Stimulated activated CD4-positive, alpha-beta T cell treated with anti-CD3 and anti-CD28 coated beads, Interleukin-4, amount 100 ng/mL, for 24 hours (primary cell): ENCODE data around the gene C8G.
A peak's percentile ranks its signal among the peaks of the same experiment; 100 is the strongest.

Source experiments
- DNase-seq: peaks from one replicate; pipeline ENCODE4 v3.0.0-alpha.2; 2020

Gene C8G

DNA sequence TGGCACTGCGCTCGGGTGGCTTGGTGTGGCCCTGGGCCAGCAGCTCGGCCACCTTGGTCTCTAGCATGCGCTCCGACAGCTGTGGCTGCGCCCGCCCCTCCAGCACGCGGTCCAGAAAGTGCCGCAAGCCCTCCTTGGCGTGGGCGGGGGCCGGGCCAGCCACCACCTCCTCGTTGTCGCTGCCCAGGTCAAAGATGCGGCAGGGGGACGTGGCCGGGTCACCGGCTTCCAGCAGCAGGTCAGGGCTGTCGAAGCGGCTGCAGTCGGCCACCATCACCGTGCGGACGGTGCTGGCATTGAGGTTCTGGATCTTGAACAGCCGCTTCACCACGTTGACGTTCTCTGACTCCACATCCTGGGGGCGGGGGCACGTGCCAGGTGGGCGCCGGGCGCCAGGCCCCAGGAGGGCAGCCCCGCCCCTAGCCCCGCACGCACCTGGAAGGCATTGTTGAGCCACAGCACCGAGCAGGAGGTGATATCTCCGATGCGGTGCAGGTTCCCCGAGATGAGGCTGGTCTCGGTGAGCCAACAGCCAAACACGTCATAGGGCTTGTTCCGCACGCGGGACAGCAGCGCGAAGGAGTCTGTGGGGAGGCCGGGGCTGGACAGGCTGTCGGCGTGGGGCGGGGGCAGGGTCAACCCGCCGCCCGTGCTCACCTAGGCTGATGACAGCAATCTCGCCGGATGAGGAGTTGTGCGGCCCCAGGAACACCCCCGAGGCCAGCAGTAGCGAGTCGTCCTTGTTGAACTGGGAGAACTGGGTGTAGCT, 2.7 kb upstream of the C8G start:
- no peak for DNase-seq

- DNase-seq = no peak
Measured at GRCh38 chr9:136942881-136943230, 2.2 kb upstream of the C8G start.

DNA sequence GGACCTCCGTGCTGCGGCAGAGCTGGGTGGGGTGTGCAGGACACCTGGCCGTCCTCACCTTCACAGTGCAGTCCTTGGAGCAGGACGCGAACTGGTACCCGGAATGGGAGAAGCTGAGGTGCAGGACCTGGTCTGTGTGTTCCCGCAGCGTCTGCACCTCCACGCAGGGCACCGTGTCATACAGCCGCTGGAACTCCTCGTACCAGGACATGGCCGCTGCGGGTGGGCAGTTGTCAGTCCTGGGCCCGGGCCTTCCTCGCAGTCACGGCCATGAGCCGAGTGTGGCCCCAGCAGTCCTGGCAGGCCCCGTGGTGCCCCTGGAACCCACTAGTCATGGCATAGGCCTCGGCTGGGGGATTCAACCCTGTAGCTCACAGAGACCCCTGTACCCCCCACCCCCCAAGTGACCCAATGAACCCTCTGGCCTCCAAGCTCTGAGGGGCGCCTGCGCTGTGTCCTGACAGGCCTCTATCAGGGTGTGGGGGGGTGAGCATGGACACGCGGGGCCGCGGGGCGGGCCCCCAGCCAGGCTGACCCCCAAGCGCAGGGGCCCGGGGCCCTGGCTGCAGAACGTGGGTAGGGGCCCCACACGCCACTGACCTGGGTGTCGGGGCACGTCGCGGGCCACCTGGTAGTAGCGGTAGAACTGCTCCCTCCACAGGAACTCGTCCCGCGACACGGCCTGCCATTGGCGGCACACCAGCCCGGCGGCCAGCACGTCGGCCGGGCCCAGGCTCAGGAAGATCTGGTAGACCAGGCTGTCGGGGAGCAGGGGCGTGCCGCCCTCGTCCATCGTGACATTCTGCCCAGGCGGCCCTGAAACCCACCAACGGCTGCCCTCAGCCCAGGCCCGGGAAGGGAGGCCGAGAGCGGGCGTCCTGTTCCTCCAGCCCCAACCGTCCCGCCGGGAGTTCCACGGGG, 1.5 kb upstream of the C8G start:
- peak; percentile 35 for DNase-seq

DNA sequence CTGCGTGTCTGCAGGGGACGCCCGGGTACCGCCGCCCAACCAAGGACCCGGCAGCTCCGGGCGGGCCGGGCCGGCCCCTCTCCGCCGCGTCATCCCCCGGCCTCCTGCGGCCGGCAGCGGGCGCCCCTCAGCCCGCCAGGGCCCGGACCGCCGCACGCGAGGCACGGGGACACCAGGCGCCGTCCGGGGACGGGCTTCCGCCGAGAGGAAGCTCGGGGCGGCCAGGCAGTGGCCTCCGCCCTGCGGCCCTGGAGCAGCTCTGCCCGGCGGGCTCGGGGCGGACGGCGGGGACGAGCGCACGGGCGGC, 878 bp upstream of the C8G start:
- no peak for DNase-seq

DNA sequence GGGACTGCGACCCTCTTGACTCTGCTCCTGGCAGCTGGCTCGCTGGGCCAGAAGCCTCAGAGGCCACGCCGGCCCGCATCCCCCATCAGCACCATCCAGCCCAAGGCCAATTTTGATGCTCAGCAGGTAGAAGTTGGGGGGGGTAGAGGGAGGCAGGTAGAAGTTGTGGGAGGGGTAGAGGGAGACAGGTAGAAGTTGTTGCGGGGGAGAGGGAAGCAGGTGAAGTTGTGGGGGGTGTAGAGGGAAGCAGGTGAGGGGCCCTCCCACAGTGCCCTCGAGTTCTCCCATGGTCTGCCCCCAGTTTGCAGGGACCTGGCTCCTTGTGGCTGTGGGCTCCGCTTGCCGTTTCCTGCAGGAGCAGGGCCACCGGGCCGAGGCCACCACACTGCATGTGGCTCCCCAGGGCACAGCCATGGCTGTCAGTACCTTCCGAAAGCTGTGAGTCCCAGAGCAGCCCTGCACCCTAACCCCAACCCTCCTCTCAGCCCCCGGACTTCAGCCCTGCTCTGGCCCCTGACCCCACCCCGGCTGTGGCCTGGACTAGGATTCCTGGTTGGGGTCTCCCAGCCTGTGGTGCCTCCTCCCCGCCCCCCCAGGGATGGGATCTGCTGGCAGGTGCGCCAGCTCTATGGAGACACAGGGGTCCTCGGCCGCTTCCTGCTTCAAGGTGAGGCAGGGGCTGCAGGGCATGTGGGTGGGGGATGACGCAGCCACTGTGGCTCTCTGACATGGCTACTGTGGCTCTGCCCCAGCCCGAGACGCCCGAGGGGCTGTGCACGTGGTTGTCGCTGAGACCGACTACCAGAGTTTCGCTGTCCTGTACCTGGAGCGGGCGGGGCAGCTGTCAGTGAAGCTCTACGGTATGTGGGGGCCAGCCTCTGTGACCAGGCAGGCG, 537 bp downstream of the C8G start:
- DNase-seq = no peak

GRCh38 chr9:136946228-136947027, 1.4 kb downstream of the C8G start:
- no peak for DNase-seq

DNA sequence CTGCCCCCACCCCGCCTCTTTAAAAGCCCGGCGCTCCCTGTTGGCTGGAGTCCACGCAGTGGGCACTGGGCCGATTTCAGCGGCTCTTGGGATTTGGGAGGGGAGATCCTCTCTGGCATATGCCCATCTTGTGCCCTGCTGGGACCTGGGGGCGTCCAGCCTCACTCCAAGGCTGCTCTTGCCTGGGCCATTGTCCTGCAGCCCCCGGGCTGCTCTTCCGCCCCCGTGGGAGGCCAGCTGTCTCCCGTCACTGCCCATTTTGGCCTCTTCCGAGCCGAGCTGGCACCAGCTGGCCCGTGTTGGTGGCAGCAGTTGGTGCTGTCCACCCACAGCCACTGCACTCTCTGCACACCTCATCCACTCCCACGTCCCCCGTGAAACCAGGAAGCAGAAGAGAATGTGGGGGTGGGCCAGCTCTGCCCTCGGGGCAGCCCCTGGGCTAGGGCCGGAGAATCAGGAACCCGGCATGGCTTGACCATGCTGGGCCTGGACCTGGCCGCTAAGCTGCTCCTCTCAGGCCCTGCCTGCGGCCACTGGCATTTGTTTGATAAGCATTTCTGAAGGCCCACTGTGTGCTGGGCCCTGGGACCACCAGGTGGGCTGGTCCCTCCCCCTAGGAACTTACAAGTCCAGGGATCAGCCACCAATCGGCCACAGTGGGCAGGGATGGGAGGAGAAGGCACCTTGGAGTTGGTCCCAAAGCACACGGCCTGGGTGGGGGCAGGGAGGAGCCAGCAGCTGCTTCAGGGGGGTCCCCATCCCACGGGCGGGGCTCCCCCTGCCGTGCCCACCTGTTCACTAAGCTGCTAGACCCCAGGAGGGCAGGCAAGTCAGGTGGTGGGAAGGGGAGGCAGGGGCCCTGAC, 2.2 kb downstream of the C8G start:
- no peak for DNase-seq

DNA sequence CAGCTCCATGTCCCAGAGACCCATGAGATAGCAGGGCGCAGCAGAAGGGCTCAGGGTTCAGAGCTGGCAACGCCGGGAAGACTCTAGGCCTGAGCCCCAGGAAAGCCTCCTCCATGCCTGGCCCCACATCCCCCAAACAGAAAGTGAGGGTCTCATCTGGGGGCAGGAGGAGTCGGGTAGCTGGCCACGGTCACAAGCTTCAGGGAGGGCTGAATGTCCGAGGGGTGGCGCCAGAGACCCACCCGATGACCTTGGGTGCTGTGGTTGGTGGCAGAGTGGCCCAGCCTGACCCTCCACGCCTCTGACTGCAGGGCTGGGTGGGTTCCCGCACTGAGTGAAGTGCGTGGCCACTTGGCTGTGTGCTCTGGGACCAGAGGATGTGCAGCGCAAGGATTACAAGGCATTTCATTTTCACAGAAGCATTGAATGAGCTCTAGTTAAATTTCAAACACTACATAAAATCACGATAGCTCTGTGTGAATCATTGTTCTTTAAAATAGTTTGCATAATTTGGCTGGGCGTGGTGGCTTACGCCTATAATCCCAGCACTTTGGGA, 3.0 kb downstream of the C8G start:
- no peak for DNase-seq

DNA sequence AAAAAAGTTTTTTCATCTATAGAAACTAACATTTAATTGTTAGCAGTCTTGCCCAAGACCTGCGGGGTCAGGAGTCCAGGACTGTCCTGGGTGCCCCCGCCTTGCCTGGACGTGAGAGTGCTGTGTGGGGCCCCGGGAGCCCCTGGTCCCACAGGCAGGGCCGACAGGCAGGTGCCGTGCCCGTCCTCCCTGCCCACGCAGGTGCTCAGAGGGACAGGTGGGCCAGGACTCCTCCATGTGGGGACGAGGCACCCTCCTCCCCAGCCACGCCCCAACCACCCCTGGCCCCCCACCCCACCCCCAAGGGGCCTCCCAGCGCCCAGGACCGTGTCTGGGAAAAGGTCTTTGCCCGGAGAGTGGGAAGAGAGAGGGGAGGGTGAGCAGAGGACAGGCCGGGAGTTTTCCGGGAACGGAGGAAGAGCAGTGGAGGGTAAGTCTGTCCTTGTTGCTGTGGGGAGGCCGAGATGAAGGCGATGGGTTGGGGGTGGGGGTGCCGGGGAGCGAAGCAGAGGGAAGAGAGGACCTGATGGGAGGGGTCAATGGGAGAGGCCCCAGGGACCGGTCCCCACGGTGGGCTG, 4.3 kb downstream of the C8G start:
- no peak for DNase-seq

DNA sequence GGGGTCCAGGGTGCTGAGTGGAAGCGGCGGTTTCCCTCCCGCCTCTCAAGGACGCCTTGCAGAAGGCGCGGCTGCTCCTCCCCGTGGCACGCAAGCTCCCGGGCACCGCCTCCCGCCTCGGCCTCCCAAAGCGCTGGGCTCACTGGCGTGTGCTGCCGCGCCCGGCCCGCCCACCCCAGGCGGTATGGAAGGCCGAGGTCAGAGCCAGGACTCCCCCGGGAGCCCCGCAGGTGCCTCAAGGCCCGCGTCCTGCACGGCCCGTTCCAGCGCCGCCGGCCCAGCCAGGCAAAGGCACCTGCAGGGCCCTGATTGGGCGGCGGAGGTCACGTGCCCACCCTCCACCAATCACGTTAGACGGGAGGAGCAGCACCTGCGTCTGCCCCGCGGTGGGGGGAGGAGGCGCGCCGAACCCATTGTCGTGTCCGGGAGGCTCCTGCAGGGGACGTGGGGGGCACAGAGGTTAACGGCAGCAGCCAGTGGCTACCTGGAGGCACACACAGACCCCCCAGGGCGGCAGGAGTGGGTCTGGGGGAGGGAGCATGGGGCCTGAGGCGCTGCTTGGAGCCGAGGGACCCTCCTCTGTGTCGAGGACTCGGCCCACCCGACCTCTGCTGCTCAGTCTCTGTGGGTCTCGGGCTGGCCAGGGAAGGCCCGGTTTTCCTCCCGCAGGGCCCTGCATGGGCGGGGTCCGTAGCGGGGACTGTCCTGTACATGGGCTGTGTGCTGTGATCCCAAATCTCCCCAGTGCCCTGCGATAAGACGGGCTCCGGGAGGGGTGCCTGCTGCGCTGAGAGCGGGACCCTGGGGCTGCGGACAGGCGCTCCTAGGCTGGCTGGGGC, 5.0 kb downstream of the C8G start:
- peak; percentile 97 for DNase-seq

DNA sequence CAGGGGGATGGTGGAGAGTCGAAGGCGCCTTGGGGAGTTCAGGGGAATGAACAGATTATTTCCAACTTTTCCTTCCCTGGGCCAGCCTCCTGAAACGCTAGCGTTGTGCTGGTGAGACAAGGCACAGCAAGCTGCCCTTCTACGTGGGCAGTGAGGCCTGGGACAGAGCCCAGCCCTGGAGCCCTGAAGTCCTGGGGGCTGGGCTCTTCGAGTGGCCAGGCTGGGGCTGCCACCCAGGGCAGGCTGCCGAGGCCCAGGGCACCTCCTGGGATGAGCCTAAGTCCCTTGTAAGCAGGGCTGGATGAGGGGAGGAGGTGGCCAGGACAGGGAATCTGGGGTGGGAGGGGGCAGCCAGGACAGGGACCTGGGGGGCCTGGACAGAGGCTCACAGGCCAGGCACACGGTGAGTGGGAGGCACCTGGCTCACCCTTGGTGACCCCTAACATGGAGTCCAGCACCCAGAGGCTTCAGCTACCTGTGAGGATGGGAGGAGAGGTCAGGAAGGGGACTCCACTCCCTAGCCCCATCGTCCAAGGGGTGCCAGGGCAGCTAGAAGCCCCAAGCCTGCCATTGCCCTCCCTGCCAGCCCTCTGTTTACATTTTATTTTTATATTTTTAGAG, 5.7 kb downstream of the C8G start:
- DNase-seq = no peak

- no peak for DNase-seq
Measured at GRCh38 chr9:136951541-136952320, 6.7 kb downstream of the C8G start, which contains the start of gene LCN12. Gene LCN12, plus strand, starts transcription at chr9:136952273. Its CDS starts 55 bp downstream, at chr9:136952328.

DNA sequence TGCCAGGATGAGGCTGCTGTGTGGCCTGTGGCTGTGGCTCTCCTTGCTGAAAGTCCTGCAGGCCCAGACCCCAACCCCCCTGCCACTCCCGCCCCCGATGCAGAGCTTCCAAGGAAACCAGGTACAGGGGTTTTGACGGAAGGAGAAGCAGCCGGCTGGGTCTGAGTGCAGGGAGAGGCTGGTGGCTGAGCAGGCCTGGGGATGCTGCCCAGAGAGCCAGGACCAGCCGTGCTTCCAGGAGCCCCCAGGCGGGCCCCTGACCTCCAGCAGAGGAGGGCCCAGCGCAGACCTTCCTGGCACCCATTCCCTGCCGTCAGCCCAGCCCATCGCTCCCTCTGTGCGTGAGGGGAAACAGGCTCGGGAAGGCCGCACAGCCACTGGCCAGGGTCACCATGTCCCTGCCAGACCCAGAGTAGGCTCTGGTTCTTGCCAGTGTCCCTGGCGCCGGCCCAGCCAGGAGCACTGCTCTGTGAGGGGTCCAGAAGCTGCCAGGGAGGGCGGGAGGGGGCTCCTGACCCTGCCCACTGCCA, 7.3 kb downstream of the C8G start:
- DNase-seq = no peak

GRCh38 chr9:136952876-136953770, 8.1 kb downstream of the C8G start:
- DNase-seq = no peak

DNA sequence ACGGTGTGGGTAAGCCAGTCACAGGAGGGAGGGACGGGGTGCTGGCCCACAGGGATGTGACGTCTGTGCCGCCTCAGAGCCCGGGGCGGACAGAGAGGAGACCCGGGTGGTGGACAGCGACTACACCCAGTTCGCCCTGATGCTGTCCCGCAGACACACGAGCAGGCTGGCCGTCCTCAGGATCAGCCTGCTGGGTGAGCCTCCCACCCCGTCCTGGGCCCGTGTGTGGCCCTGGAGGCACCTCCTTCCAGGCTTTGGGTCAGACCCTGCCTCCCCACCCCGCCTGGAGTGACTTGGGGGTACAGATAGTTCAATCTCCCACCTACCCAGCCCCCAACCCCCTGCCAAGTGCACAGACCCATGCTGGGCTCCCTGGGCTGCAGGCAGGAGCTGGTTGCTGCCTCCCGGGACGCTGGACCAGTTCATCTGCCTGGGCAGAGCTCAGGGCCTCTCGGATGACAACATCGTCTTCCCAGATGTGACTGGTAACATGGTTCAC, 8.8 kb downstream of the C8G start:
- no peak for DNase-seq

DNA sequence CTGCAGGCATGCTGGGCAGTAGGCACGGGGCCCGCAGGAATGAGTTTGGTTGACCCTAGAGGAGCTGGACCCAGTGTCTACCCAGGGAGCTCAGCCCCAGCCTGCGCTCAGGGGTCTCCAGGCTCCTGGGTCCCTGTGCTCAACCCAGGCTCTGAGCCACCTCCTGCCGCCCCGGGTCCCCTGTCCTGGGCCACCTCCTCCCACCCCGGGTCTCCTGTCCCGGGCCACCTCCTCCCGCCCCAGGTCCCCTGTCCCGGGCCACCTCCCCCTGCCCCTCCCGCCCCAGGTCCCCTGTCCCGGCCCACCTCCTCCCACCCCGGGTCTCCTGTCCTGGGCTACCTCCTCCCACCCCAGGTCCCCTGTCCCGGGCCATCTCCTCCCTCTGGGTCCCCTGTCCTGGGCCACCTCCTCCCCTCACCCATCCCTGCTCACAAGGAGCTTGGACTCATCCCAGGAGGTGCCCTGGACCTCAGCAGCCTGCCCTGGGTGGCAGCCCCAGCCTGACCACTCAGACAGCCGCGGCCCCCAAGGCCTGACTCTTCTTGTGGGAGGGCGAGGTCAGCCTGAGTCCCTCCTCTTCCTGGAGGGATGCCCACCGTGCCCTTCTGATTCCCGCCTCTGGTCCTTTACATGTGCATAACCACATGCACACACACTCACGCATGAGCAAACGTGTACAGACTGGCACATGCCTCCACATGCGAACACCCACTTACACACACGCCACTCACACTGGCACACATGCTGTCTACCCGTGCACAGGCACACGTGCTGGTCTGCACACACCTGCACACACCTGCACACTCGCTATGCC, 9.4 kb downstream of the C8G start:
- no peak for DNase-seq
